IMR-90 (cell line): ENCODE data around the gene ESR1. TPM values are rescaled to one million over a fixed set of nuclear protein-coding genes. Genes with fewer than 3 reads are reported as not detected.

Source experiments
- ATAC-seq: fragments of 200-7000 bp; cut with Tn5 transposase; 2 replicates; pipeline ENCODE4 v1.9.1; 2020; ENCODE audit warnings: low read depth, mild to moderate bottlenecking, moderate library complexity
- BruUV-seq: library from RNA; stranded (reverse); fragments of 400-500 nt; replicated peaks from 2 replicates; lab custom pipeline; 2021; lab: Mats Ljungman, UMichigan
- CTCF ChIA-PET: fragments of 300-600 bp; formaldehyde crosslinking; extraction: SDS; loops from one replicate; lab custom pipeline; 2021; ENCODE audit warnings: antibody characterized with exemption; lab: Yijun Ruan, JAX
- POLR2A ChIA-PET: fragments of 300-600 bp; sonication (Branson Sonifier 250); formaldehyde crosslinking; loops from one replicate; lab custom pipeline; 2022; ENCODE audit warnings: antibody characterized with exemption; ENCODE audit not compliant: unreplicated experiment; lab: Charles Lee
- DNase-seq: peaks from one replicate; pipeline ENCODE4 v3.0.0; 2013
- H2AFZ ChIP-seq: replicated peaks from 2 replicates; pipeline ENCODE3; 2013; ENCODE audit warnings: low read length, mild to moderate bottlenecking; ENCODE audit not compliant: poor library complexity
- H2AK5ac ChIP-seq: 2 replicates; pipeline ENCODE4 v1.6.1; 2013; ENCODE audit warnings: low read depth, low read length, inconsistent platforms
- H2AK9ac ChIP-seq: replicated peaks from 2 replicates; pipeline ENCODE3; 2013; ENCODE audit warnings: mild to moderate bottlenecking, low read depth, low read length, moderate library complexity; ENCODE audit not compliant: poor library complexity
- H2BK120ac ChIP-seq: 2 replicates; pipeline ENCODE4 v1.6.1; 2013; ENCODE audit warnings: low read depth, low read length, inconsistent platforms
- H2BK15ac ChIP-seq: 3 replicates; pipeline ENCODE4 v1.6.1; 2013; ENCODE audit warnings: low read depth, low read length, inconsistent platforms
- H2BK20ac ChIP-seq: 2 replicates; pipeline ENCODE4 v1.6.1; 2013; ENCODE audit warnings: low read depth, mild to moderate bottlenecking, inconsistent platforms, low read length, moderate library complexity
- H2BK5ac ChIP-seq: 2 replicates; pipeline ENCODE4 v1.6.1; 2013; ENCODE audit warnings: mild to moderate bottlenecking, low read depth, low read length, inconsistent platforms; ENCODE audit not compliant: poor library complexity, severe bottlenecking
- H3K14ac ChIP-seq: replicated peaks from 2 replicates; pipeline ENCODE4 v1.6.1; 2013; ENCODE audit warnings: low read depth, low read length, inconsistent platforms
- H3K18ac ChIP-seq: 2 replicates; pipeline ENCODE4 v1.6.1; 2013; ENCODE audit warnings: low read depth, low read length, control low read depth
- H3K23ac ChIP-seq: 2 replicates; pipeline ENCODE4 v1.6.1; 2013; ENCODE audit warnings: low read depth, low read length, inconsistent platforms
- H3K27ac ChIP-seq: 2 replicates; pipeline ENCODE4 v1.5.1; 2013; ENCODE audit warnings: mild to moderate bottlenecking, control low read depth, low read length; ENCODE audit not compliant: insufficient read depth
- H3K27me3 ChIP-seq: 2 replicates; pipeline ENCODE4 v1.6.1; 2013; ENCODE audit warnings: low read length; ENCODE audit not compliant: control insufficient read depth, insufficient read depth
- H3K36me3 ChIP-seq: 2 replicates; pipeline ENCODE4 v1.6.1; 2013; ENCODE audit warnings: low read length, mixed read lengths; ENCODE audit not compliant: control insufficient read depth, insufficient read depth
- H3K4ac ChIP-seq: 2 replicates; pipeline ENCODE4 v1.6.1; 2013; ENCODE audit warnings: low read depth, low read length, inconsistent platforms
- H3K4me1 ChIP-seq: 2 replicates; pipeline ENCODE4 v1.6.1; 2013; ENCODE audit warnings: low read length, mixed read lengths; ENCODE audit not compliant: control insufficient read depth, insufficient read depth
- H3K4me2 ChIP-seq: 2 replicates; pipeline ENCODE4 v1.6.1; 2013; ENCODE audit warnings: low read depth, mild to moderate bottlenecking, control low read depth, low read length, moderate library complexity
- H3K4me3 ChIP-seq: 2 replicates; pipeline ENCODE4 v1.5.1; 2013; ENCODE audit warnings: low read depth, mild to moderate bottlenecking, control low read depth, low read length, moderate library complexity; ENCODE audit not compliant: insufficient read depth
- H3K56ac ChIP-seq: 2 replicates; pipeline ENCODE4 v1.6.1; 2013; ENCODE audit warnings: low read length, inconsistent platforms; ENCODE audit not compliant: insufficient read depth; ENCODE audit errors: extremely low read depth
- H3K79me1 ChIP-seq, 2 experiments: 2 replicates each; pipeline ENCODE4 v1.6.1; 2013; ENCODE audit warnings: low read length in 2 of 2, inconsistent platforms in 1 of 2, low read depth in 1 of 2
- H3K9ac ChIP-seq: 2 replicates; pipeline ENCODE4 v1.6.1; 2013; ENCODE audit warnings: low read depth, low read length, control low read depth
- H3K9me1 ChIP-seq: 2 replicates; pipeline ENCODE4 v1.6.1; 2013; ENCODE audit warnings: low read length, inconsistent platforms; ENCODE audit not compliant: insufficient read depth
- H3K9me3 ChIP-seq: 2 replicates; pipeline ENCODE4 v1.6.1; 2013; ENCODE audit warnings: low read length; ENCODE audit not compliant: control insufficient read depth, insufficient read depth
- H4K20me1 ChIP-seq: 2 replicates; pipeline ENCODE4 v1.6.1; 2013; ENCODE audit warnings: low read length, inconsistent platforms; ENCODE audit not compliant: insufficient read depth
- H4K5ac ChIP-seq: 2 replicates; pipeline ENCODE4 v1.6.1; 2013; ENCODE audit warnings: mild to moderate bottlenecking, low read depth, low read length, control low read depth
- H4K8ac ChIP-seq, 2 experiments: 2 replicates each; pipeline ENCODE4 v1.6.1; 2013; ENCODE audit warnings: low read depth in 2 of 2, low read length in 2 of 2, control low read depth in 1 of 2, inconsistent platforms in 1 of 2
- H4K91ac ChIP-seq: 2 replicates; pipeline ENCODE4 v1.6.1; 2013; ENCODE audit warnings: low read depth, low read length, inconsistent platforms; ENCODE audit not compliant: insufficient read depth
- BHLHE40 ChIP-seq: fragments of 150-350 bp; IDR thresholded peaks from 2 replicates; pipeline ENCODE4 v1.6.1; 2016; ENCODE audit warnings: mild to moderate bottlenecking, low read depth, low read length
- CEBPB ChIP-seq: IDR thresholded peaks from 2 replicates; pipeline ENCODE4 v1.6.1; 2012; ENCODE audit warnings: low read depth, low read length, improper control_type of control experiment
- CHD1 ChIP-seq: IDR thresholded peaks from 2 replicates; pipeline ENCODE4 v1.6.1; 2012; ENCODE audit warnings: low read depth, low read length, improper control_type of control experiment
- FOS ChIP-seq: fragments of 150-350 bp; IDR thresholded peaks from 2 replicates; pipeline ENCODE4 v1.6.1; 2016; ENCODE audit warnings: low read depth, low read length
- MAFK ChIP-seq: IDR thresholded peaks from 2 replicates; pipeline ENCODE4 v1.6.1; 2012; ENCODE audit warnings: low read depth, low read length, improper control_type of control experiment
- MAZ ChIP-seq: IDR thresholded peaks from 2 replicates; pipeline ENCODE4 v1.6.1; 2012; ENCODE audit warnings: low read depth, mild to moderate bottlenecking, low read length, improper control_type of control experiment, moderate library complexity, borderline replicate concordance
- MXI1 ChIP-seq: IDR thresholded peaks from 2 replicates; pipeline ENCODE4 v1.6.1; 2012; ENCODE audit warnings: low read depth, mild to moderate bottlenecking, low read length, moderate library complexity, borderline replicate concordance
- NFE2L2 ChIP-seq: fragments of 150-350 bp; IDR thresholded peaks from 2 replicates; pipeline ENCODE4 v1.6.1; 2016; ENCODE audit warnings: low read depth, mild to moderate bottlenecking, low read length
- POLR2A ChIP-seq: IDR thresholded peaks from 2 replicates; pipeline ENCODE4 v1.6.1; 2012; ENCODE audit warnings: mild to moderate bottlenecking, low read depth, low read length
- RAD21 ChIP-seq: IDR thresholded peaks from 2 replicates; pipeline ENCODE4 v1.6.1; 2012; ENCODE audit warnings: low read length, improper control_type of control experiment
- RCOR1 ChIP-seq: IDR thresholded peaks from 2 replicates; pipeline ENCODE4 v1.6.1; 2012; ENCODE audit warnings: mild to moderate bottlenecking, low read length, improper control_type of control experiment; ENCODE audit not compliant: insufficient replicate concordance
- SMC3 ChIP-seq: fragments of 150-350 bp; IDR thresholded peaks from 2 replicates; pipeline ENCODE4 v1.6.1; 2016; ENCODE audit warnings: low read depth, mild to moderate bottlenecking, antibody characterized with exemption, low read length, moderate library complexity
- WGBS, 2 experiments: methylation state at CpG; one replicate each; pipeline versions ENCODE4 v1.1.5 to v1.1.7; 2013; ENCODE audit warnings: missing lambda C conversion rate in 2 of 2; ENCODE audit not compliant: insufficient read length in 1 of 2; ENCODE audit errors: extremely low coverage in 2 of 2; 5-methylcytosine and 5-hydroxymethylcytosine counted together
- dilution Hi-C: fragments of 300-500 bp; cut with HindIII; formaldehyde crosslinking; loops from one replicate; pipeline ENCODE4 v1.14.3; 2018; ENCODE audit warnings: low sequenced_read_pairs; ENCODE audit not compliant: unreplicated experiment
- in situ Hi-C: fragments of 300-500 bp; cut with MboI; formaldehyde crosslinking; loops from 3 replicates; pipeline ENCODE4 v1.14.3; 2019; ENCODE audit warnings: low sequenced_read_pairs, inconsistent platforms, mixed read lengths
- intact Hi-C: fragments of 100-400 bp; cut with micrococcal nuclease; formaldehyde crosslinking; loops from 2 replicates; pipeline ENCODE4 v1.10.0; 2022
- polyA plus RNA-seq, 3 experiments: library from polyadenylated mRNA; depleted of rRNA; stranded (reverse); fragments of >200 nt; gene quantifications; 2 replicates each; pipeline ENCODE4 v1.2.3, GENCODE V29; 2012; ENCODE audit warnings: low replicate concordance in 1 of 3
- total RNA-seq: library from RNA; depleted of rRNA; stranded (reverse); fragments of >200 nt; gene quantifications from 2 replicates; pipeline ENCODE4 v1.2.3, GENCODE V29; 2012
- TF ChIP-seq, protein P1 (sequence below): fragments of 150-350 bp; IDR thresholded peaks from 2 replicates; pipeline ENCODE4 v1.6.1; 2017; ENCODE audit warnings: mild to moderate bottlenecking, antibody characterized with exemption, low read length, low read depth
- TF ChIP-seq, protein P2 (sequence below): fragments of 150-350 bp; IDR thresholded peaks from 2 replicates; pipeline ENCODE4 v1.6.1; 2016; ENCODE audit warnings: low read depth, mild to moderate bottlenecking, low read length, moderate library complexity, borderline replicate concordance

Gene ESR1
- total and polyA plus RNA-seq, 2 of the 4 experiments (the other 2 are of a cell fraction), result not detected

GRCh38 chr6:151773382-151773781 is 34.1 kb upstream of the ESR1 start:
- H4K20me1 ChIP-seq, result no peaks in the 10 kb centered on the region
- no peak overlapping the region for H2AFZ ChIP-seq
- dilution Hi-C loops, result no loop called here
- H3K27me3 ChIP-seq, result no peaks in the 10 kb centered on the region
- no peak overlapping the region for H3K14ac ChIP-seq
- no peak overlapping the region for H3K23ac ChIP-seq
- no peak overlapping the region for H3K27ac ChIP-seq
- intact Hi-C loops, result no loop called here
- 80% methylated on average over 1 of the region's 3 CpGs; no CpG with 5 or more reads in 1 of the 2 experiments for WGBS, 2 experiments
- H4K91ac ChIP-seq, result no peak overlapping the region
- H4K5ac ChIP-seq, result no peak overlapping the region
- no peaks in the 10 kb centered on the region for H3K9me1 ChIP-seq
- H3K4me1 ChIP-seq, result no peaks in the 10 kb centered on the region
- ChIA-PET POLR2A (no interaction called here), CTCF (no interaction called here)
- H3K18ac ChIP-seq, result no peak overlapping the region
- no peak overlapping the region for H3K4ac ChIP-seq
- H2BK5ac ChIP-seq, result no peak overlapping the region
- in situ Hi-C loops, result no loop called here
- H2BK120ac ChIP-seq, result no peak overlapping the region
- no peak overlapping the region for H2AK9ac ChIP-seq
- no peak overlapping the region for H3K56ac ChIP-seq
- BruUV-seq, result no TSS peak
- H2BK20ac ChIP-seq, result no peak overlapping the region
- no peaks in the 10 kb centered on the region for H3K36me3 ChIP-seq
- no peaks in the 10 kb centered on the region for H3K79me1 ChIP-seq
- ATAC-seq (no peak), DNase-seq (no peak)
- no peak overlapping the region for H3K4me2 ChIP-seq
- no peak overlapping the region for H2BK15ac ChIP-seq
- H3K4me3 ChIP-seq, result no peak overlapping the region
- H4K8ac ChIP-seq, result no peak overlapping the region
- no peak overlapping the region for H3K9ac ChIP-seq
- no peaks in the 10 kb centered on the region for H3K9me3 ChIP-seq
- no peak overlapping the region for H2AK5ac ChIP-seq
- TF ChIP-seq MAZ (no peak), POLR2A (no peak), SMC3 (no peak), NFE2L2 (no peak), RCOR1 (no peak), FOS (no peak), CEBPB (no peak), CHD1 (no peak), RAD21 (no peak), BHLHE40 (no peak), MXI1 (no peak), MAFK (no peak)
- TF ChIP-seq, protein P1, sequence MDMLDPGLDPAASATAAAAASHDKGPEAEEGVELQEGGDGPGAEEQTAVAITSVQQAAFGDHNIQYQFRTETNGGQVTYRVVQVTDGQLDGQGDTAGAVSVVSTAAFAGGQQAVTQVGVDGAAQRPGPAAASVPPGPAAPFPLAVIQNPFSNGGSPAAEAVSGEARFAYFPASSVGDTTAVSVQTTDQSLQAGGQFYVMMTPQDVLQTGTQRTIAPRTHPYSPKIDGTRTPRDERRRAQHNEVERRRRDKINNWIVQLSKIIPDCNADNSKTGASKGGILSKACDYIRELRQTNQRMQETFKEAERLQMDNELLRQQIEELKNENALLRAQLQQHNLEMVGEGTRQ, result no peak
- TF ChIP-seq, protein P2, sequence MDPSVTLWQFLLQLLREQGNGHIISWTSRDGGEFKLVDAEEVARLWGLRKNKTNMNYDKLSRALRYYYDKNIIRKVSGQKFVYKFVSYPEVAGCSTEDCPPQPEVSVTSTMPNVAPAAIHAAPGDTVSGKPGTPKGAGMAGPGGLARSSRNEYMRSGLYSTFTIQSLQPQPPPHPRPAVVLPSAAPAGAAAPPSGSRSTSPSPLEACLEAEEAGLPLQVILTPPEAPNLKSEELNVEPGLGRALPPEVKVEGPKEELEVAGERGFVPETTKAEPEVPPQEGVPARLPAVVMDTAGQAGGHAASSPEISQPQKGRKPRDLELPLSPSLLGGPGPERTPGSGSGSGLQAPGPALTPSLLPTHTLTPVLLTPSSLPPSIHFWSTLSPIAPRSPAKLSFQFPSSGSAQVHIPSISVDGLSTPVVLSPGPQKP, result no peak
